ENCODE data around the gene SOHLH1. TPM values are rescaled to one million over a fixed set of nuclear protein-coding genes. Genes with fewer than 3 reads are reported as not detected.

SOHLH1 gene
- total and polyA plus RNA-seq, 10 of the 15 experiments (the other 5 are each of a cell fraction or from before 2014, with no cell fraction given), result not detected

- ChIA-PET SMC1A (ENCODE audit: uncharacterized antibody, unreplicated experiment) (no interaction called here), CTCF (interaction anchor here (1.1 kb wide), 1 partner anchor 94 kb away, joined by 3 read pairs; no protein-coding TSS in a partner anchor), POLR2A (no interaction called here), RAD21 (ENCODE audit: unreplicated experiment) (no interaction called here)
- H4K20me1 ChIP-seq (ENCODE audit: control insufficient read depth, insufficient read depth), result no peaks in the 10 kb centered on the region
- H3K9ac ChIP-seq (ENCODE audit: control insufficient read depth, insufficient read depth, low read length), result no peak overlapping the region
- no peaks in the 10 kb centered on the region for H3K36me3 ChIP-seq (ENCODE audit: control insufficient read depth in 2 of 2, insufficient read depth in 2 of 2, low read length in 1 of 2)
- WGBS (ENCODE audit: insufficient coverage, insufficient replicate concordance, low lambda C conversion rate, missing lambda C conversion rate), result 38% methylated on average over 15 of the region's 15 CpGs
- H2AFZ ChIP-seq (ENCODE audit: control insufficient read depth, low read depth, low read length), result no peak overlapping the region
- no peak for FAIRE-seq
- TF ChIP-seq BCL11A (IDR thresholded peaks at IDR 0.05; ENCODE audit: low read depth, low read length) (no peak), SMAD5 (IDR thresholded peaks at IDR 0.05; ENCODE audit: low read depth) (no peak), ZNF24 (IDR thresholded peaks at IDR 0.05) (no peak)
- intact Hi-C loops (cut with micrococcal nuclease; ENCODE audit: unreplicated experiment), result no loop called here
- in situ Hi-C loops (cut with MboI), result no loop called here
- no peaks in the 10 kb centered on the region; a peak in 1 of 4 replicates for H3K27me3 ChIP-seq (replicated peaks in 1 of 2; ENCODE audit: control insufficient read depth in 2 of 2, insufficient read depth in 2 of 2, low read length in 1 of 2)
- no TSS peak for BruUV-seq (replicated peaks)
- ATAC-seq, result no peak
- no peak overlapping the region for H3K4me2 ChIP-seq (ENCODE audit: control insufficient read depth, insufficient read depth)
- no peaks in the 10 kb centered on the region for H3K79me2 ChIP-seq (ENCODE audit: control insufficient read depth, insufficient read depth, low read length)
- no peak overlapping the region for H3K27ac ChIP-seq (ENCODE audit: control insufficient read depth, insufficient read depth)
- H3K9me3 ChIP-seq (replicated peaks; ENCODE audit: control insufficient read depth, insufficient read depth, low read length), result no peaks in the 10 kb centered on the region
- no peak overlapping the region for H3K4me3 ChIP-seq
- H3K4me1 ChIP-seq (ENCODE audit: control insufficient read depth, insufficient read depth, low read length), result no peaks in the 10 kb centered on the region
- no peak for DNase-seq (ENCODE audit: low read depth, low spot score)
Measured at GRCh38 chr9:135697226-135697625, 2.1 kb downstream of the SOHLH1 start.

GRCh38 chr9:135696446-135696845 is 2.8 kb downstream of the SOHLH1 start:
- Histone ChIP-seq H2AFZ (ENCODE audit: control insufficient read depth, low read depth, low read length) (no peak overlapping the region), H3K9me3 (replicated peaks; ENCODE audit: control insufficient read depth, insufficient read depth, low read length) (no peaks in the 10 kb centered on the region), H3K4me1 (ENCODE audit: control insufficient read depth, insufficient read depth, low read length) (no peaks in the 10 kb centered on the region), H3K4me3 (no peak overlapping the region), H3K36me3 (ENCODE audit: control insufficient read depth in 2 of 2, insufficient read depth in 2 of 2, low read length in 1 of 2) (no peaks in the 10 kb centered on the region), H3K27me3 (replicated peaks in 1 of 2; ENCODE audit: control insufficient read depth in 2 of 2, insufficient read depth in 2 of 2, low read length in 1 of 2) (no peaks in the 10 kb centered on the region; a peak in 2 of 4 replicates), H3K79me2 (ENCODE audit: control insufficient read depth, insufficient read depth, low read length) (no peaks in the 10 kb centered on the region), H3K27ac (ENCODE audit: control insufficient read depth, insufficient read depth) (no peak overlapping the region), H3K9ac (ENCODE audit: control insufficient read depth, insufficient read depth, low read length) (no peak overlapping the region), H3K4me2 (ENCODE audit: control insufficient read depth, insufficient read depth) (no peak overlapping the region), H4K20me1 (ENCODE audit: control insufficient read depth, insufficient read depth) (no peaks in the 10 kb centered on the region)
- no peak for DNase-seq (ENCODE audit: low read depth, low spot score)
- BruUV-seq (replicated peaks), result no TSS peak
- 36% methylated on average over 15 of the region's 16 CpGs for WGBS (ENCODE audit: insufficient coverage, insufficient replicate concordance, low lambda C conversion rate, missing lambda C conversion rate)
- ATAC-seq, result no peak
- ChIA-PET CTCF (interaction anchor here (1.1 kb wide), 1 partner anchor 93 kb away, joined by 3 read pairs; no protein-coding TSS in a partner anchor), SMC1A (ENCODE audit: uncharacterized antibody, unreplicated experiment) (no interaction called here), POLR2A (no interaction called here), RAD21 (ENCODE audit: unreplicated experiment) (no interaction called here)
- in situ Hi-C loops (cut with MboI) (no loop called here), intact Hi-C loops (cut with micrococcal nuclease; ENCODE audit: unreplicated experiment) (no loop called here)
- TF ChIP-seq NR2C1 (IDR thresholded peaks at IDR 0.05) (no peak), EED (IDR thresholded peaks at IDR 0.05; ENCODE audit: low read depth) (no peak), CREB1 (IDR thresholded peaks at IDR 0.05; ENCODE audit: low read depth) (no peak), RELA (IDR thresholded peaks at IDR 0.05; ENCODE audit: borderline replicate concordance, partially characterized antibody) (no peak), SMC3 (IDR thresholded peaks at IDR 0.05; ENCODE audit: borderline replicate concordance, low read length) (no peak), WRNIP1 (IDR thresholded peaks at IDR 0.05; ENCODE audit: borderline replicate concordance, low read depth, low read length) (no peak), IKZF1 (conservative IDR thresholded peaks at IDR 0.05) (no peak), MTA2 (IDR thresholded peaks at IDR 0.05; ENCODE audit: low read depth) (no peak), NBN (IDR thresholded peaks at IDR 0.05) (no peak), NKRF (conservative IDR thresholded peaks at IDR 0.05) (no peak), SMAD1 (IDR thresholded peaks at IDR 0.05; ENCODE audit: low read depth, partially characterized antibody) (no peak), ATF3 (IDR thresholded peaks at IDR 0.05; ENCODE audit: borderline replicate concordance, extremely low read depth, low read depth, low read length) (no peak), SP1 (IDR thresholded peaks at IDR 0.05; ENCODE audit: low read depth, low read length) (no peak)
- no peak for FAIRE-seq

Data from GM12878 (cell line).